ES-I3 (cell line): Measurements from ENCODE around the gene WDR59.

Experiments used
- H3K36me3 ChIP-seq: 2 replicates; pipeline ENCODE4 v1.6.1; 2013; ENCODE audit warnings: mild to moderate bottlenecking, low read length, control low read depth, moderate library complexity; ENCODE audit not compliant: insufficient read depth
- H3K4me1 ChIP-seq: 2 replicates; pipeline ENCODE4 v1.6.1; 2013; ENCODE audit warnings: mild to moderate bottlenecking, control low read depth, low read length; ENCODE audit not compliant: insufficient read depth
- H3K9ac ChIP-seq: 2 replicates; pipeline ENCODE4 v1.6.1; 2013; ENCODE audit warnings: low read depth, mild to moderate bottlenecking, low read length, moderate library complexity
- H3K9me3 ChIP-seq: 2 replicates; pipeline ENCODE4 v1.6.1; 2013; ENCODE audit warnings: mild to moderate bottlenecking, low read length, moderate library complexity; ENCODE audit not compliant: control insufficient read depth, insufficient read depth

Gene WDR59

GRCh38 chr16:74975591-74975990, 9.3 kb downstream of the WDR59 start:
- Histone ChIP-seq H3K4me1 (no peaks in the 10 kb centered on the region), H3K36me3 (0 out of 2 replicates have a peak, but pooled peaks cover 3% of the 10 kb centered on the region), H3K9ac (no peak overlapping the region), H3K9me3 (no peaks in the 10 kb centered on the region)

GRCh38 chr16:74973304-74973703, 11.6 kb downstream of the WDR59 start:
- no peaks in the 10 kb centered on the region for H3K4me1 ChIP-seq
- no peaks in the 10 kb centered on the region for H3K36me3 ChIP-seq

GRCh38 chr16:74954763-74955162, 30.2 kb downstream of the WDR59 start:
- Histone ChIP-seq H3K4me1 (no peaks in the 10 kb centered on the region), H3K36me3 (peaks cover 22% of the 10 kb centered on the region), H3K9ac (no peak overlapping the region), H3K9me3 (no peaks in the 10 kb centered on the region; the same call in 1 of the 2 replicates)

More at GRCh38 chr16:74973304-74973703, 11.6 kb downstream of the WDR59 start:
- no peak overlapping the region for H3K9ac ChIP-seq
- no peaks in the 10 kb centered on the region for H3K9me3 ChIP-seq

- H3K4me1 ChIP-seq: no peaks in the 10 kb centered on the region
These were observed 33.2 kb downstream of the WDR59 start for GRCh38 chr16:74951681-74952080.

GRCh38 chr16:74951206-74951605, 33.7 kb downstream of the WDR59 start:
- Histone ChIP-seq H3K9me3 (no peaks in the 10 kb centered on the region; the same call in 1 of the 2 replicates), H3K9ac (no peak overlapping the region), H3K36me3 (peaks cover 31% of the 10 kb centered on the region), H3K4me1 (no peaks in the 10 kb centered on the region)

More at GRCh38 chr16:74951681-74952080, 33.2 kb downstream of the WDR59 start:
- Histone ChIP-seq H3K9ac (no peak overlapping the region), H3K36me3 (peaks cover 31% of the 10 kb centered on the region), H3K9me3 (no peaks in the 10 kb centered on the region; the same call in 1 of the 2 replicates)

- Histone ChIP-seq H3K9me3 (no peaks in the 10 kb centered on the region; the same call in 1 of the 2 replicates), H3K4me1 (no peaks in the 10 kb centered on the region), H3K9ac (no peak overlapping the region), H3K36me3 (peaks cover 32% of the 10 kb centered on the region)
These were observed 34.4 kb downstream of the WDR59 start for GRCh38 chr16:74950511-74950910.

- H3K9ac ChIP-seq: no peak overlapping the region
- H3K4me1 ChIP-seq: no peaks in the 10 kb centered on the region
- H3K36me3 ChIP-seq: peaks cover 28% of the 10 kb centered on the region
- no peaks in the 10 kb centered on the region; the same call in 1 of the 2 replicates for H3K9me3 ChIP-seq
These were observed 35.6 kb downstream of the WDR59 start for GRCh38 chr16:74949309-74949708.

GRCh38 chr16:74944466-74944865, 40.5 kb downstream of the WDR59 start:
- peaks cover 25% of the 10 kb centered on the region for H3K36me3 ChIP-seq
- H3K4me1 ChIP-seq: no peaks in the 10 kb centered on the region
- no peak overlapping the region for H3K9ac ChIP-seq
- no peaks in the 10 kb centered on the region for H3K9me3 ChIP-seq

GRCh38 chr16:74942977-74943918, 41.7 kb downstream of the WDR59 start:
- Histone ChIP-seq H3K36me3 (peaks cover 21% of the 10 kb centered on the region), H3K9ac (no peak overlapping the region), H3K9me3 (no peaks in the 10 kb centered on the region), H3K4me1 (no peaks in the 10 kb centered on the region)

GRCh38 chr16:74942566-74942965, 42.4 kb downstream of the WDR59 start:
- H3K9ac ChIP-seq: no peak overlapping the region
- H3K36me3 ChIP-seq: peaks cover 21% of the 10 kb centered on the region
- H3K4me1 ChIP-seq: no peaks in the 10 kb centered on the region
- no peaks in the 10 kb centered on the region for H3K9me3 ChIP-seq

- Histone ChIP-seq H3K4me1 (no peaks in the 10 kb centered on the region), H3K9me3 (no peaks in the 10 kb centered on the region), H3K9ac (no peak overlapping the region), H3K36me3 (peaks cover 23% of the 10 kb centered on the region)
These were observed 45.2 kb downstream of the WDR59 start for GRCh38 chr16:74939688-74940087.

GRCh38 chr16:74936902-74937560, 47.9 kb downstream of the WDR59 start:
- no peaks in the 10 kb centered on the region for H3K9me3 ChIP-seq
- H3K9ac ChIP-seq: no peak overlapping the region
- H3K4me1 ChIP-seq: no peaks in the 10 kb centered on the region
- peaks cover 11% of the 10 kb centered on the region; the same call in 1 of the 2 replicates for H3K36me3 ChIP-seq

GRCh38 chr16:74931445-74931844, 53.5 kb downstream of the WDR59 start:
- H3K9ac ChIP-seq: no peak overlapping the region
- H3K36me3 ChIP-seq: 0 out of 2 replicates have a peak, but pooled peaks cover 2% of the 10 kb centered on the region
- H3K9me3 ChIP-seq: no peaks in the 10 kb centered on the region
- H3K4me1 ChIP-seq: no peaks in the 10 kb centered on the region

GRCh38 chr16:74929636-74930035, 55.3 kb downstream of the WDR59 start:
- H3K9me3 ChIP-seq: no peaks in the 10 kb centered on the region
- H3K36me3 ChIP-seq: 0 out of 2 replicates have a peak, but pooled peaks cover 2% of the 10 kb centered on the region
- no peak overlapping the region for H3K9ac ChIP-seq
- H3K4me1 ChIP-seq: no peaks in the 10 kb centered on the region
